HL-60 (cell line): ENCODE measurements around the gene PLEKHG4B.

Experiments used
- CTCF ChIP-seq: IDR thresholded peaks from one replicate; pipeline ENCODE4 v1.5.1; 2011; ENCODE audit warnings: low read length, control low read depth, inconsistent platforms; ENCODE audit not compliant: insufficient read depth
- POLR2AphosphoS5 ChIP-seq: IDR thresholded peaks from 2 replicates; pipeline ENCODE4 v1.6.1; 2012; ENCODE audit warnings: low read depth
- REST ChIP-seq: IDR thresholded peaks from 2 replicates; pipeline ENCODE4 v1.6.1; 2012; ENCODE audit warnings: low read depth; ENCODE audit not compliant: insufficient replicate concordance
- SPI1 ChIP-seq: IDR thresholded peaks from 2 replicates; pipeline ENCODE4 v1.6.1; 2012; ENCODE audit warnings: low read depth, mild to moderate bottlenecking, borderline replicate concordance

GRCh38 chr5:102411-103043, 10.6 kb downstream of the PLEKHG4B start:
- TF ChIP-seq CTCF (no peak), POLR2AphosphoS5 (no peak), REST (no peak), SPI1 (no peak)
